Stimulated activated naive CD8-positive, alpha-beta T cell treated with anti-CD3 and anti-CD28 coated beads, Interleukin-15, Interleukin-2, amounts not matched to agents 100 ng/mL and 50 ng/mL, for 24 hours (primary cell): Measurements from ENCODE around the gene ARRB1.
"Not testable (repeated sequence)": the region's sequence is repeated elsewhere in the genome, so short reads cannot be mapped to it uniquely, and the experiment has no call there.

ENCODE experiments used
- H3K27ac Mint-ChIP-seq: one replicate; pipeline ENCODE4 v1.8.0; 2021; ENCODE audit warnings: mild to moderate bottlenecking, mixed read lengths
- H3K27me3 Mint-ChIP-seq: one replicate; pipeline ENCODE4 v1.8.0; 2021; ENCODE audit warnings: mixed read lengths
- H3K36me3 Mint-ChIP-seq: one replicate; pipeline ENCODE4 v1.8.0; 2021; ENCODE audit warnings: low read depth, mixed read lengths
- H3K4me1 Mint-ChIP-seq: one replicate; pipeline ENCODE4 v1.8.0; 2021; ENCODE audit warnings: low read depth, mixed read lengths
- H3K4me3 Mint-ChIP-seq: one replicate; pipeline ENCODE4 v1.8.0; 2021; ENCODE audit warnings: mild to moderate bottlenecking, mixed read lengths
- H3K9me3 Mint-ChIP-seq: one replicate; pipeline ENCODE4 v1.8.0; 2021; ENCODE audit warnings: mixed read lengths

ARRB1 gene

GRCh38 chr11:75275581-75275980, 75.9 kb downstream of the ARRB1 start:
- Mint-ChIP-seq H3K4me1 (peaks cover 46% of the 10 kb centered on the region), H3K9me3 (no peaks in the 10 kb centered on the region), H3K27ac (peak overlapping the region; percentile 69), H3K36me3 (peaks cover 13% of the 10 kb centered on the region), H3K27me3 (no peaks in the 10 kb centered on the region), H3K4me3 (peak overlapping the region; percentile 45)

GRCh38 chr11:75274716-75275115, 76.7 kb downstream of the ARRB1 start:
- not testable (repeated sequence) for H3K27ac Mint-ChIP-seq, H3K4me3 Mint-ChIP-seq, H3K9me3 Mint-ChIP-seq, H3K27me3 Mint-ChIP-seq
- peaks cover 13% of the 10 kb centered on the region for H3K36me3 Mint-ChIP-seq
- H3K4me1 Mint-ChIP-seq = peaks cover 39% of the 10 kb centered on the region

- peaks cover 13% of the 10 kb centered on the region for H3K36me3 Mint-ChIP-seq
- peak overlapping the region; percentile 45 for H3K27ac Mint-ChIP-seq
- no peaks in the 10 kb centered on the region for H3K27me3 Mint-ChIP-seq
- no peak overlapping the region for H3K4me3 Mint-ChIP-seq
- peaks cover 35% of the 10 kb centered on the region for H3K4me1 Mint-ChIP-seq
- no peaks in the 10 kb centered on the region for H3K9me3 Mint-ChIP-seq
Measured at GRCh38 chr11:75273411-75274391, 77.8 kb downstream of the ARRB1 start.

DNA sequence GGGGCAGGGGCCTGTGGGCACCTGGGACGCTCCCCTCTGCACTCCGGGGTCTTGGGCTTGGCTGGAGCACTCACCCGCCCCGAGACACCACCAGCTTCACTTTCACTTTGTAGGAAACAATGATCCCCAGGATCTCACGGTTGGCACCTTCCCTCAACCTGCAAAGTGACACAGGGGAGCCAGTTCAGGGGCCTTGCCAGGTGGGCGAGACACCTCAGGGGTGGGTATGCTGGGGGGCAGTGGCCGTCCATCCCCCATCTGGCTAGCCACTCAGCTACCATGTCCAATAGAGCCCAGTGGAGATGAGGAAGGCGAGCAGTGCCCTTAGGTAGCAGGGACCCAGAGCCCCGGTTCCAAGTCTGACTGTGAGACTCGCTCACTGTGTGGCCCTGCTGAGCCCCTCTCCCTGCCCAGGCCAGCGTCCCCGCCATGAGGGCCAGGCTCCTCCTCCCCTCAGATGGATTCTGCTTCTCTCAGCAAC, 78.6 kb downstream of the ARRB1 start:
- Mint-ChIP-seq H3K9me3 (no peaks in the 10 kb centered on the region), H3K27me3 (no peaks in the 10 kb centered on the region), H3K27ac (no peak overlapping the region), H3K4me1 (peaks cover 35% of the 10 kb centered on the region), H3K4me3 (no peak overlapping the region), H3K36me3 (peaks cover 16% of the 10 kb centered on the region)

- H3K4me3 Mint-ChIP-seq = no peak overlapping the region
- no peak overlapping the region for H3K27ac Mint-ChIP-seq
- H3K4me1 Mint-ChIP-seq = peaks cover 30% of the 10 kb centered on the region
- no peaks in the 10 kb centered on the region for H3K27me3 Mint-ChIP-seq
- no peaks in the 10 kb centered on the region for H3K9me3 Mint-ChIP-seq
- H3K36me3 Mint-ChIP-seq = peaks cover 13% of the 10 kb centered on the region
Measured at GRCh38 chr11:75272391-75272790, 79.1 kb downstream of the ARRB1 start.

DNA sequence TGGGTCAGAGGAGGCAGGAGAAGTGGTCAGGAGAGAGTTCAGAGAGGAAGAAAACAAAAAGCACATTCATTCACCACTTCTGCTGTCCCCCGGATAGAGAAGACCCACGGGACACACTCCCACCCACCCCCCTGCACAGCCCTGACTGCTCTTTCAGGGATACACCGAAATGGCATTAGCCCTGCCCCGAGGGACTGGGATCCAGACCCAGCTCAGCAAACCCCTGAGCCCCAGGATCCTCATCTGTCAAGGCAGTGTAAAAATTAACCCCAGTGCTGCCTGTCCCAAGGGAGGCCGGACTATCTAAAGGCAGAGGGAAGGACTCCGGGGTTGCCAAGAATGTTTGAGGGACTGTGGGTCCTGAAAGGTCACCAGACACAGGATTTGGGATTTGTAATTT, 79.7 kb downstream of the ARRB1 start:
- Mint-ChIP-seq H3K9me3 (no peaks in the 10 kb centered on the region), H3K4me3 (no peak overlapping the region), H3K27me3 (no peaks in the 10 kb centered on the region), H3K4me1 (peaks cover 24% of the 10 kb centered on the region), H3K36me3 (peaks cover 13% of the 10 kb centered on the region), H3K27ac (no peak overlapping the region)

GRCh38 chr11:75270896-75271418, 80.5 kb downstream of the ARRB1 start:
- no peaks in the 10 kb centered on the region for H3K27me3 Mint-ChIP-seq
- no peak overlapping the region for H3K4me3 Mint-ChIP-seq
- peaks cover 9% of the 10 kb centered on the region for H3K36me3 Mint-ChIP-seq
- H3K4me1 Mint-ChIP-seq = peaks cover 16% of the 10 kb centered on the region
- no peak overlapping the region for H3K27ac Mint-ChIP-seq
- no peaks in the 10 kb centered on the region for H3K9me3 Mint-ChIP-seq

GRCh38 chr11:75269896-75270295, 81.6 kb downstream of the ARRB1 start:
- no peak overlapping the region for H3K4me3 Mint-ChIP-seq
- H3K9me3 Mint-ChIP-seq = no peaks in the 10 kb centered on the region
- no peaks in the 10 kb centered on the region for H3K27me3 Mint-ChIP-seq
- peaks cover 4% of the 10 kb centered on the region for H3K36me3 Mint-ChIP-seq
- no peak overlapping the region for H3K27ac Mint-ChIP-seq
- peaks cover 7% of the 10 kb centered on the region for H3K4me1 Mint-ChIP-seq

DNA sequence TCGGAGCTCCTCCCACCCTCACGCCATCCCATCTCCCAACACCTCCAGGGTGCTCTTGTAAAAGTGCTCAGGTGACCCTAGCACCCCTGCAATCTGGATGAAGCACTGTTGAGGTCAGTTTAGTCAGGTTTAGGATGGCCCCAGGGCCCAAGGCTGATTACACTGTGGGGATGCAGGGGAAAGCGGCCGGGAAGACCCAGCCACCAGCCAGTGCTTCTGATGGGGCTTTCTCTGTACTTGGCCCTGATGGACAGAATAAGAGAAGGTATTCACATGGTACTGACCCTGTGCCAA, 82.1 kb downstream of the ARRB1 start:
- Mint-ChIP-seq H3K27me3 (no peaks in the 10 kb centered on the region), H3K27ac (no peak overlapping the region), H3K9me3 (no peaks in the 10 kb centered on the region), H3K4me3 (no peak overlapping the region), H3K36me3 (peaks cover 4% of the 10 kb centered on the region), H3K4me1 (peaks cover 8% of the 10 kb centered on the region)

DNA sequence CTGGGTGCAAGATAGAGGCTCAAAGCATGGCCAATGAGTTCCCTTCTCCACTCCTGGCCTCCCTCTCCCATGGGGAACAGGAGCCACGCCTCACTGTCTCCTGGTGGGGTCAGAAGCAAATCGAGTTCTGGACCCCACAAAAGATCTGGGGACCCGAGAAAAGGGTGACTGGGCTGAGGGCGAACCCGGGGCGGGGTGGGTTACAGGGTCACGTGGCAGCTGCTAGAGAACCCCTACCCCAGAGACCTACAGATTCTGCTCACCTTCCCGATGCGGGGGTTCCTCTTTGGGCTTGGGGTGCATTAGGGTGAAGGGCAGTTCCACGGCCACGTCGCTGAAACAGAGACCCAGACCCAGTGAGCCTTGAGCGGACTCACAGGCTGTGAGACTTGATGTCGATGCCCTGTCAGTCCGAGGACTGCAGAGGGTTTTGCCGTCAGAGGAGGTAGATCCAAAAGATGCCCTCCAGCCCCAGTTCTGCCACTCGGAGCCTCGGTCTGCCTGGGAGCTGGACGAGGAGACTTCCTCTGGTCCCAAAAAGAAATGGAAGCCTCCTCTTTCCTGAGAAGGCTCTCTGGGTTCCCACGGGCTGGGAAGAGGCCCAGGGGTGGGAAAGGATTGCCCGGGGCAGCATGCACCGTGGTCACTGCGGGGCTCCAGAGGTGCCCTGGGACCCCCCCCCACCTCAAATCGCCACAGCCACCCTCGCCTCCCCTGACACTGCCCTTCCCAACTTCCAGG, 82.7 kb downstream of the ARRB1 start:
- Mint-ChIP-seq H3K27ac (no peak overlapping the region), H3K9me3 (no peaks in the 10 kb centered on the region), H3K4me1 (peaks cover 8% of the 10 kb centered on the region), H3K4me3 (no peak overlapping the region), H3K27me3 (no peaks in the 10 kb centered on the region), H3K36me3 (peaks cover 4% of the 10 kb centered on the region)

- Mint-ChIP-seq H3K9me3 (no peaks in the 10 kb centered on the region), H3K4me1 (peaks cover 14% of the 10 kb centered on the region), H3K27me3 (no peaks in the 10 kb centered on the region), H3K27ac (no peak overlapping the region), H3K4me3 (no peak overlapping the region), H3K36me3 (peaks cover 4% of the 10 kb centered on the region)
Measured at GRCh38 chr11:75267171-75267970, 84.1 kb downstream of the ARRB1 start.

- Mint-ChIP-seq H3K27me3 (no peaks in the 10 kb centered on the region), H3K27ac (peak overlapping the region; percentile 63), H3K36me3 (peaks cover 4% of the 10 kb centered on the region), H3K4me3 (no peak overlapping the region), H3K9me3 (no peaks in the 10 kb centered on the region), H3K4me1 (peaks cover 25% of the 10 kb centered on the region)
Measured at GRCh38 chr11:75265851-75266531, 85.5 kb downstream of the ARRB1 start.

DNA sequence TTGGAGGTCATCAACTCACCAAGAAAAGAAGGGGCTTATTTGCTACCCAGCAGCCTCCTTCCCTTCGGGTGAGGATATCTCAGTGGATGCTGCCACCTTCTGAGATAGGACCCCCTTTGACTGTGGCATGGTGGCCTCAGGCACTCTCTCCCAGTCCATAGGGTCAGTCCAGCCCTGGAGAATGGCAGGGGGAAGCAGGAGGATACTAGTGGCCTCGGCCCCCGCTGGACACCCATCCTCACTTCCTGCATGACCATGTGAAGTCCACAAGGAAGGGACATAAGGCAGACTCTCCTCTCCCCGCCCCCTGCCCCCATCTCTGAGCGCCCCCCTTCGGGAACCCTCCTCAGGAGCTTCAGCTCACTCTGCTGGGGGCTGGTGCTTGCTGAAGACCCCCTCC, 86.5 kb downstream of the ARRB1 start:
- peaks cover 35% of the 10 kb centered on the region for H3K4me1 Mint-ChIP-seq
- H3K36me3 Mint-ChIP-seq = peaks cover 4% of the 10 kb centered on the region
- H3K27me3 Mint-ChIP-seq = no peaks in the 10 kb centered on the region
- H3K9me3 Mint-ChIP-seq = no peaks in the 10 kb centered on the region
- no peak overlapping the region for H3K4me3 Mint-ChIP-seq
- H3K27ac Mint-ChIP-seq = no peak overlapping the region

DNA sequence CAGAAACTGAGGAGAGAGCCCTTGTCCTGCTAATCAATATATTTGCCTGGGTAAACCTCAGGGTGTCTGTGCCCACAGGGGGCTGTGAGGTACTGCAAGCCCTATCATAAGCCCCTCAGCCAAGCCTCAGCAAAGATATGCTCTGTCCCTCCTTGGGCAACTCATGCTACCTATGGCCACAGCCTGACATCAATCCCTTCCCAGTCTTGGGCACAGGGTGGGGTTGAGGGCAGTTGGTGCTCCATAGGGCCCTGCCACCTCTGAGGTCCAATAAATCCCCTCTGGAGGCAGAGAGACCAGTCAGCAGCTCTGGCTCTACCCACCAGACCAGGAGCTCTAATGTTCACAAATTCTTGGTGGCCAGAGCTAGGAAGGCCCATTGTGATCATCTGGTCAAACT, 87.1 kb downstream of the ARRB1 start:
- Mint-ChIP-seq H3K27ac (no peak overlapping the region), H3K4me1 (peaks cover 42% of the 10 kb centered on the region), H3K9me3 (no peaks in the 10 kb centered on the region), H3K27me3 (no peaks in the 10 kb centered on the region), H3K4me3 (no peak overlapping the region), H3K36me3 (peaks cover 4% of the 10 kb centered on the region)
